ENCODE data around the gene FAM219B.
"Not testable (repeated sequence)": the region's sequence is repeated elsewhere in the genome, so short reads cannot be mapped to it uniquely, and the experiment has no call there.

Gene FAM219B

DNA sequence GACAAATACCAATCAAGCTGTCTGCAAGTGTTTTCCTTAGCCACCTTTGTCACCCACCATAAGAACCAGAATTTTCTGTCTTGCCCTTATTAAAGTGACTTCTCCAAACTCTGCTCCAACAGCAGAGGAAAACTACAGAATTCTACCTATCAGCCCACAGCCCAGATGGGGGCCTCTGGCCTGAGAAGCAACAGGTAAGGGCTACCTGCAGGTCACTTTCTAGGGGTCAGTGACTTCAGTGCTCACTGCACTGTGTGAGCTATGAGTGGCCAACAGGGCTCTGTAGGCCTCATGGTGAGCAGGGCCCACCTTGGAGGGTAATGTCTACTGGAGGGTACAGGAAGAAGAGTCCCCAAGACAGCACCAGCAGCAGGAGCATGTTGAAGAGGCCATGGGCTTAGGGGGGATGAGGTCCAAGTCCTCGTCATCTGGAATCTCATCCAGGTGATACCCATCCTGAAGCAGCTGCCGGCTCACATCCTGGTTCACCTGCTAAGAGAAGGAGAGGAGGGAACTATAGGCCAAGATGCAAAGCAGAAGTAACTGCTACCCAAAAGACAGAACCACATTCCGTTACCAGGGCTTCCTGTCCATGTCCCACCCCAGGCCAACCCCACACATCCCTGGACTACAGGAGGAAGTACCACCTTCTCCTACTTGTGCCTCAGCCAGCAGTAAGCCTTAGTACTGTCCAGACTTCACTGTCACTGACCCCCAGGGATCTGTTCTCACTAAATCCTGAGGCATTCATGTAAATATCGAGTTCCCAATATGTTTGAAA lies 4.2 kb downstream of the FAM219B start:
- no peak for DNase-seq

DNA sequence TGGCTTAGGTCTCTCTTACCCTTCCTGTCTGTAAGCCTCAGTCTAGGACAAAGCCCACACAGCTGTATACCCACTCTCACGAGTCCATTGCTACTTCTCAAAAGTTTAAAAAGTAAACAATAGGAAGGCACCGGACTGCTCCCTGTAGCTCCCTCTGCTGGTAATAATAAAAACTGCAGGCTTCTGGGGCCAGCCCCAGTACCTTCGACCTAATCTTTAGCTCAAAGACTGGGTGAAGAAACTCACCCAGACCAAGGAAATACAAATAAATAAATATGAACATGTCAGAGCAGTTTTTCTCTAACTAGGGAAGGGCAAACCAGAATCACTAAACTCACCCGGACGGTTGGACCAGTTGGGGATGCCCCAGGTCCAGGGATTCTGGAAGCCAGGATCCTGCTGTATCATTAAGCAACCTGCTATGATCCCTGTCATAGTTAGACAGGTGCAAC lies 5.0 kb downstream of the FAM219B start:
- DNase-seq = peak; percentile 44

DNA sequence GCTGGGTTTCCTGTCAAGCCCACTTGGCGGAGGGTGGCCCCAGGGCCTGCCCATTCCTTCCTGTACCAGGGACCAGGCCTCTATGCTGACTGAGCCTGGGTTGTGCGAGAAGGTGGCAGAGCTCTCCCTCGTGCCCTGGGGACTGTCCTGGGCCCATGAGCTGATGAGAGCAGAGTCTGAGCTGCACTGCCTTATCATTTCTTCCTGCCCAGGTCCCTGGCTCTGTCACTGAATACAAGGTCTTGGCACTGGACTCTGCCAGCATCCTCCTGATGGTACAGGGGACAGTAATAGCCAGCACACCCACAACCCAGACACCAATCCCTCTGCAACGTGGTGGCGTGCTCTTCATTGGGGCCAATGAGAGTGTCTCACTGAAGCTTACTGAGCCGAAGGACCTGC lies 9.3 kb downstream of the FAM219B start:
- DNase-seq = no peak

DNA sequence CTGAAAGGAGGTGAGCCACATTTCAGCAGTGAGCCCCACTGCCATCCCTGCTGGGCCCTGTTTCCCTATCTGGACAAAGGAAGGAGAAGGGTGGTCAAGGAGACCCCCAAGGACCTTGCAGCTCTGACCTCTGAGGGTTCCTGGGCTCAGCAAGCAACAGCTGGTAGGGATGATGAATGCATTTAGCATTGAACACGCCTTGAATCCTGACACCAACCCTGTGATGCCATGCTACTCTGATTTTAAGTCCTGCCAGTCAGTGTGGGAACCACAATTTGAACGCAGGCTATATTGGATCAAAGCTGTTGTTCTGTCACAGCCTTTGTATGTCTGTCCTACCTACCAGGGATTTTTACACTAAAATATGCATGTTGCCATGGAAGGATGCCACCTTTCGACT lies 10.3 kb downstream of the FAM219B start:
- no peak for DNase-seq

DNA sequence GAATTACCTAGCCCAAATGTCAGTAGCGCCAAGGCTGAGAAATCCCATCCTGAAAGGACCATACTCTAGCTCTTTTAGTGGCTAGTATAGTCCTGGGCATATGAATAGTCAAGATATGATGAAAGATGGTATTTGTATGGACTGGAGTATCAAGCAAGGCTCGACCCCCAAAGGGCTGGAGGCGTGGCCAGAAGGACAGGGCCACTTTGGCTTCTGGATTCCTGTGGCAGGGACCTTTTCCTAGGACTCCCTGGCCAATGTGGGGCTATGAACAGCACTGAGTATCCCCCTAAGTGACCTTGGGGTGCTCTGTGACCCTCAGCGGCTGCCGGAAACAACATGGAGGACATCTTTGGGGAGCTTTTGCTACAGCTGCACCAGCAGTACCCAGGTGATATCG lies 10.8 kb downstream of the FAM219B start:
- DNase-seq = no peak

DNA sequence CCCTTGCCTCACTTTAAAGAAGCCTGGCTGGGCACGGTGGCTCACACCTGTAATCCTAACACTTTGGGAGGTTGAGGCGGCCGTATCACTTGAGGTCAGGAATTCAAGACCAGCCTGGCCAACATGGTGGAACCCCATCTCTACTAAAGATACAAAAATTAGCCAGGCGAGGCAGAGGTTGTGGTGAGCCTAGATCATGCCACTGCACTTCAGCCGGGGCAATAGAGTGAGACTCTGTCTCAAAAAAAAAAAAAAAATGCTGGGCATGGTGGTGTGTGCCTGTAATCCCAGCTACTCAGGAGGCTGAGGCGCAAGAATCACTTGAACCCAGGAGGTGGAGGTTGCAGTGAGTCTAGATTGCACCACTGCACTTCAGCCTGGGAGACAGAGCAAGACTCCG lies 12.3 kb downstream of the FAM219B start:
- not testable (repeated sequence) for DNase-seq

DNA sequence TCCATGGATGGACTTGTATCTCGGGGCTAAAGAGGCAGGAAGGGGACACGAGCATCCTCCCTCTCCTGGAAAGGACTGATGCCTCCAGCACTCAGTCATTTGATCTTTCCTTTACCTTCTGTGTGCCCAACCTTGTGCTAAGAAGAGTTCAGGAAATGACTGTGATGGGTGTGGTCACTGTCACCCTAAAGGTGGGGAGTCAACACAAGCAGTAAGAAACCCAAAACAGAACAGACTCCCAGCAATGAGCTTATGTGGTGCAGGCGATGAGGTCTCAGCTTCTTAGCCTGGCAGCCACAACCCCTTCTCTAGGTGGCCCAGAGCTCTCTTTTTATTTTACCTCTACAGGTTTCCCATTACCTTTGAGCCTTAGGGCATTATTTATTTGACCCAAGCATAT lies 13.0 kb downstream of the FAM219B start:
- DNase-seq = no peak

DNA sequence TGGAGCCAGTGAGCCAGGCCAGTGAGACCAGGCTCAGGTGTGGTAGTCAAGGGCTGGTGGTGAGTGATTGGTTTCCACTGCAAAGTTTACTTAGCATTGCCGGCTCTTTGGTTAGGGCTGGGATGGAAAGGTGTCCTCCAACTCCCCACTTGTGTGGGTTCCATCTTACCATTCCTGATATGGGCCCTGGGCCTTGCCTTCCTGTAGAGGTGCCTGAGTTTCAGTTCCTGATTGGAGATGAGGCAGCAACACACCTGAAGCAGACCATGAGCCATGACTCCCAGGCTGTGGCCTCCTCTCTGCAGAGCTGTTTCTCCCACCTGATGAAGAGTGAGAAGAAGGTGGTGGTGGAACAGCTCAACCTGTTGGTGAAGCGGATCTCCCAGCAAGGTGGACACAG lies 13.7 kb downstream of the FAM219B start:
- DNase-seq = no peak

DNA sequence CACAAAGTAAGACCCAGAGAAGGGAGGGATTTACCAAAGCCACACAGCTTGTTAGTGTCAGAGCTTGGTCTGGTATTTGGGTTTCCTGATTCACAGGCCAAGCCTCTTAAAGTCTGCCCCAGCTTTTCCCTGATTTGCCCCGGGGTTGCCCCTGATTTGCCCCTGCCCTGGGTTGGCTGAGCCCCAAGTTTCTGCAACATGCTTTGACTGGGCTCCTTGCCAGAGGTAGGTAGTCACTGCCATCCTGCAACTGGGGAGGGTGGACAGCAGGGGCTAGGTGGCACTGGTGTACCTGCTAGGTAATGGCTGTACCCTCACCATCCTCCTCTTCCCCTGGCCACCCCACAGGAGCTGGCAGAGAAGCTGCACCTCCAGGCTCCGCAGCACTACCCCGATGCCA lies 14.3 kb downstream of the FAM219B start:
- no peak for DNase-seq

DNA sequence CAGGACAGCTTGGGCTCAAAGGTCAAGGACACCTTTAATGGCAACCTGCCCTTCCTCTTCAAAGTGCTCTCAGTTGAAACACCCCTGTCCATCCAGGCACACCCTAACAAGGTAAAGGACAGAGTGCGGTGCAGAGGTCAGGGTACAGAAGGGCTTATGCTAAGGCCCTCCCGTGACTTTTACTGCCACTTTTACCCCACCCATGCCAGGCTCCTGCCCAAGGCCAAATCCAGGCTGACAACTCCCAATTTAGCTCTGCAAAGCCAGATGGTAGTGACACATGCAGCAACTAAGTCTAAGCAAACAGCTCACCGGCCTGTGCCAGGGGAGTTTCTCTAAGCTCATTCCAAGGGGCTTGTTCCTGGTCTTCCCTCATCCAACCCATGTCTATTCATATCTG lies 15.2 kb downstream of the FAM219B start:
- no peak for DNase-seq

DNA sequence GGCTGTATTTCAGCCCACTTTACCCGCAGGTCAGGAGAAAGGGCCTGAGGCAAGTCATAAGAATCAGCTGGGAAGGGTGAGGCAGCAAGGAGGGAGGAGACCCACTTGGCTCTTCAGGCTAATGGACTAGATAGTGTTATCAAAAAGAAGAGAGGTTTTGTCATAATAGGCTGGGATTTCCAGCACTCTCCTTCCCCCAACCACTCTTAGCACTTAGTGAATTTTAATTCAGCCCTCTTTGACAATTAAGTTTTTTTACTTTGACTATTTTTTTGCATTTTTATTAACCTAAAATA lies 16.0 kb downstream of the FAM219B start:
- no peak for DNase-seq

DNA sequence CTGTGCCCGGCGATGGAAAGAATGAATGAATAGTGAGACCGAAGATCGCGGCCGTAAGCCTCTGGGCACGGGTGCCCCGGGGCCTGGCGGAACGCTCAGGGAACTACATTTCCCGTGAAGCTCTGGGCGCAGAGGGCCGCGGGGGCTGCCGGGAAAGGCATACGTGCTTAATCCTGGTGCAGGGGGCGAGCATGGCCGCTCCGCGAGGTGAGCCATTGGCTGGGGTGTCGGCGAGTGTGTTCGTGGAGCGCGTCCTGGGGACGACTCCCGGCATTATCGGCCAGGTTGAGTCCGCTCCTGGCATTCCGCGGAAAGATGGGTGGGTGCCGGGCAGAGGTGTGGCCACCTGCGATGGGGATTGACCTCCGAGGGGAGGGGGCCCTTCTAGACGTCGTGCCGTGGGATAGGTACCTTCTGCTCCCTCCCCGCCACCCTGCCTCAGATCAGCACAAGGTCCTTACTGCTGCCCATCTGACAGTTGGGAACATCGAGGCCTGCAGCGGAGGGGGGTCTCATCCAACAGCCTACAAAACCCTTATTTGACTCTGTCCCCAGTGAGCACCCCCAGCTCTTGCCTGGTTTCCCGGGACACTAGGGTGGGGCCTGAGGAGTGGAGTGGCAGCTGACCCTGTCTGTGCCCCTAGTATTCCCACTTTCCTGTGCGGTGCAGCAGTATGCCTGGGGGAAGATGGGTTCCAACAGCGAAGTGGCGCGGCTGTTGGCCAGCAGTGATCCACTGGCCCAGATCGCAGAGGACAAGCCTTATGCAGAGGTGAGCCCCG lies 16.6 kb downstream of the FAM219B start, which contains the start of gene MPI:
Gene MPI, plus strand, starts transcription at position 160 of the 782 bp plus-strand sequence. Its CDS starts 32 bp downstream, at position 192.
- peak; percentile 85 for DNase-seq

DNA sequence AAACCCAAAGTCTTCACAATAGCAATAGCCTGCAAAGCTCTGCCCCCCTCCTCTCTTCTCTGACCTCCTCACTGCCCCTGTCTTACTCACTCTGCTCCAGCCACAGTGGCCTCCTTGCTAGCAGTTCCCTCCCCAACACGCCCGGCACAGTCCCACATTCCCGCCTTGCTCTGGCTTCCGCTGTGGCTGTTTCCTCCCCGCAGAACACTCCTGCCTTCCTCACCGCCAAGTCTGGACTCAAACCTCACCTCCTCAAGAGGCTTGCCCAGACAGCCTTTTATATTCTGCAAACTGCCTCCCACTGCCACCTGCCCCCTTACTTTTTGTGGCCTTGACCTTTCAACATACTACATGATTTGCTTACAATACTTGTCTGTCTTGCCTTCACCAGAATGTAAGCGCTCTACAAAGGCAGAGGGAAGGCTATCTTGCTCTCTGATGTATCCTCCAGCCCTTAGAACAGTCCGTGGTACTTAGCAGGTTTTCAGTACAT lies 17.2 kb downstream of the FAM219B start:
- no peak for DNase-seq

DNA sequence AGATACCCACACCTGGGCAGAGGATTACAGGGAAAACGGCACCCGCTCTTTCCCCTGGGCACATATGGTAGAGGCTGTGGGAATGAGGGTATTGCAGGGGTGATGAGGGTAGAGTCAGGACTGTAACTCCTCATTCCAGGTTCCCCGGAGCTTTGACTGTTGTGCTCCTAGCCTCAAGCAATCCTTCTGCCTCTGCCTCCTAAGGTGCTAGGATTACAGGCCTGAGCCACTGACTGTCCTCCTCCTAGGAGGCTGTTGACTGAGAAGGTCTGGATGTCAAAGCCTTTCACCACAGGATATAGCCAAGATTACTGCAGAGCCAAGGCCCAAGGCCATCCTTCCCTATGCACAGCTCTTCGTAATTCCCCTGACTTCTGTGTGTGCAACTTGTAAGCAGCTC lies 17.9 kb downstream of the FAM219B start:
- DNase-seq = no peak

DNA sequence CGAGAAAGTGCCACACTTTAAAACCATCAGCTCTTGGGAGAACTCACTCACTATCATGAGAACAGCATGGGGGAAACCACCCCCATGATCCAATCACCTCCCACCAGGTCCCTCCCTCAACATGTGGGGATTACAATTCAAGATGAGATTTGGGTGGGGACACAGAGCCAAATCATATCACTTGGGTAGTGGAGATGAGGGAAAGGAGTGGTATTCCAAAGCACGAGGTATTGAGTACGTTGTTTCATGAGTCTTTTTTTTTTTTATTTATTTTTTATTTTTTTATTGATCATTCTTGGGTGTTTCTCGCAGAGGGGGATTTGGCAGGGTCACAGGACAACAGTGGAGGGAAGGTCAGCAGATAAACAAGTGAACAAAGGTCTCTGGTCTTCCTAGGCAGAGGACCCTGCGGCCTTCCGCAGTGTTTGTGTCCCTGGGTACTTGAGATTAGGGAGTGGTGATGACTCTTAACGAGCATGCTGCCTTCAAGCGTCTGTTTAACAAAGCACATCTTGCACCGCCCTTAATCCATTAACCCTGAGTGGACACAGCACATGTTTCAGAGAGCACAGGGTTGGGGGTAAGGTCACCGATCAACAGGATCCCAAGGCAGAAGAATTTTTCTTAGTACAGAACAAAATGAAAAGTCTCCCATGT lies 19.0 kb downstream of the FAM219B start:
- not testable (repeated sequence) for DNase-seq

DNA sequence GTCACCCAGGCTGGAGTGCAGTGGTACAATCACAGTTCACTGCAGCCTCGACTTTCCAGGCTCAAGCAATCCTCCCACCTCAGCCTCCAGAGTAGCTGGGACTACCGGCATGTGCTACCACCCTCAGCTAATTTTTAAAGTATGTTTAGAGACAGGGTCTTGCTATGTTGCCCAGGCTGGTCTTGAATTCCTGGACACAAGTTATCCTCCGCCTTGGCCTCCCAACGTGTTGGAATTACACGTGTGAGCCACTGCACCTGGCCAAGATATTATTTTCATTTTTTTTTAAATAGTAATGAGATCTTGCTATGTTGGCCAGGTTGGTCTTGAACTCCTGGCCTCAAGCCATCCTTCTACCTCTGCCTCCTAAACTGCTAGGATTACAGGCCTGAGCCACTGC lies 21.2 kb downstream of the FAM219B start:
- DNase-seq = no peak

DNA sequence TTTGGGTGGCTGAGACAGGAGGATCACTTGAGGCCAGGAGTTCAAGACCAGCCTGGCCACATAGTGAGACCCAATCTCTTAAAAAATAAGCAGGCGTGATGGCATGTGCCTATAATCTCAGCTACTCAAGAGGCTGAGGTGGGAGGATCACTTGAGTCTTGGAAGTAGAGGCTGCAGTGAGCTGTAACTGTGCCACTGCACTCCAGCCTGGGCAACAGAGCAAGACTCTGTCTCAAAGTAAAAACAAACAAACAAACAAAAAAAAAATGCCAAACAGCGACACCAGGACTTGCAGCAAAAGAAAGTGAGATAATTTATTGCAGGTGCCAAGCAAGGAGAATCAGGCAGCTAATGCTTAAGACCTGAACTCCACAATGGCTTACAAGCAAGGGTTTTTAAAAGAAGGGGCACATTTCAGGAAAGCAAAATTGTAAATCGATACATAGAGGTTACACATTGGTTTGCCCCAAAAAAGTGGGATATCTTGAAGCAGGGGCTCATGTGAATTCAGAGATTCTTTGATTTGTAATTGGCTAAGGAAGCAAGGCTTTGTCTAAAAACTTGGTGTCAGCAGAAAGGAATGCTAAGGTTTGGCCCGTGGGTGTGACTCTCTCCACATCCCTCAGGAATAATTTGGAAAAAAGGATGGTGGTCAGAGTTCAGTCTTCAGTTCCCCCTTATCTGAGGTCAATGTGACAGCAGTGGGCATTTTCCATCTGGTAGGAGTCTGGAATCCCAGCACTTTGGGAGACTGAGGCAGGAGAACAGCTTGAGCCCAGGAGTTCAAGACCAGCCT lies 22.0 kb downstream of the FAM219B start:
- no peak for DNase-seq

DNA sequence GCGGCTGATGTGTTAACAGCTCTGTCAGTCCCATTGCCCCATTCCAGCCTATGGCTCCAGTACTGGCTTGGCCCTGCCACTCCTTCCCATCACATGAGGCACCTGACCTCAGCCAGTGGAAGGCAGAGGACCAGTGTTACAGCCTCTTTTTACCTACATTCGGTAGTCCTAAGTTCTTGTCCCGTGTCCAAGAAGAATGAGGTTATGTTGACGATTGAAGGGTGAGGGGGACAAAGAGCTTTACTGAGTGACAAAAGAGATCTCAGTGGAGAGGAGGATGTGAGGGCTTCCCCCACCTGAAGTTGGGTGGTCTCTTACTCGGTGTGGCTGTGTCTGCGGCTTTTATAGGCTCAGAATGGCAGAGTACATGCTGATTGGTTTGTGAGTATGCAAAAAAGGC lies 24.1 kb downstream of the FAM219B start:
- DNase-seq = no peak

DNA sequence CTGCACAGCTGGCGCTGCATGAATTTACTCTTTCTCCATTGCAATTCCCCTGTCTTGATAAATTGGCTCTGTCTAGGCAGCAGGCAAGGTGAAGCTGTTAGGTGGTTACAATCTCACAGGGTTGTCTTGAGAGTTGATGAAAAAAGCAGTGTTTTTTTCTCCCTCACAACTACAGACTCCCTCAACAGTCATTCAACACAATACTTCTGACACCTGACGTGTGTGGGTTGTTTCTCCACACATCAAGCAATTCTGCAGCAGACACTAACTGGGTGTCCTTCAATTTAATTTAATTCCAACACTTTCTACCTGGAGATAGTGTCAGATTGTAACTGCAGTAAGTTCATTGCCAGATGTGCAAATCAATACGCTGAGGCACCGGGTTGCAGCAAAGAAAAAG lies 28.4 kb downstream of the FAM219B start:
- no peak for DNase-seq

DNA sequence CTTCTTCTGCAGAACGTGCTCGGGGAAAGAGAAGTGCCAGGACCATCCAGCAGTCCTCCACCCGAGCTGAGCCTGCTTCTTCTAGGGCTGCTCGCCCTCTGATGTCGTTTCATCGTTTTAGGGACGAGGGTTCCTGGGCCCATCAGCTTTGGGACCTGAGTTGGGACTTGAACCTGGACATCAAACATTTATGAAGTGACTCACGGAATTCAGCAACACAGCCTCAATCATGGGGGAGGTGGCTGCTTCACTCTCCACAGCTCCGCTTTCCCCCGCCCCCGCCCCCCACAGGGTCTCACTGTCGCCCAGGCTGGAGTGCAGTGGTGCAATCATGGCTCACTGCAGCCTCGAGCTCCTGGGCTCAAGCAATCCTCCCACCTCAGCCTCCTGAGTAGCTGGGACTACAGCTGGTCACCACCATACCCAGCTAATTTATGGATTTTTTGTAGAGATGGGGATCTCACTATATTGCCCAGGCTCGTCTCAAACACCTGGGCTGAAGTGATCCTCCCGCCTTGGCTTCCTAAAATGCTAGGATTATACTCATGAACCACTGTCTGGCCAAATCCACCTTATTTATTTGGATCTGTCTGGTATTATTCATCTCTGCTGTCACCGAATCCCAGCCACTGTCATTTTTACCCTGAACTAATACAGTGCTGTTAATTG lies 32.8 kb downstream of the FAM219B start:
- no peak for DNase-seq

DNA sequence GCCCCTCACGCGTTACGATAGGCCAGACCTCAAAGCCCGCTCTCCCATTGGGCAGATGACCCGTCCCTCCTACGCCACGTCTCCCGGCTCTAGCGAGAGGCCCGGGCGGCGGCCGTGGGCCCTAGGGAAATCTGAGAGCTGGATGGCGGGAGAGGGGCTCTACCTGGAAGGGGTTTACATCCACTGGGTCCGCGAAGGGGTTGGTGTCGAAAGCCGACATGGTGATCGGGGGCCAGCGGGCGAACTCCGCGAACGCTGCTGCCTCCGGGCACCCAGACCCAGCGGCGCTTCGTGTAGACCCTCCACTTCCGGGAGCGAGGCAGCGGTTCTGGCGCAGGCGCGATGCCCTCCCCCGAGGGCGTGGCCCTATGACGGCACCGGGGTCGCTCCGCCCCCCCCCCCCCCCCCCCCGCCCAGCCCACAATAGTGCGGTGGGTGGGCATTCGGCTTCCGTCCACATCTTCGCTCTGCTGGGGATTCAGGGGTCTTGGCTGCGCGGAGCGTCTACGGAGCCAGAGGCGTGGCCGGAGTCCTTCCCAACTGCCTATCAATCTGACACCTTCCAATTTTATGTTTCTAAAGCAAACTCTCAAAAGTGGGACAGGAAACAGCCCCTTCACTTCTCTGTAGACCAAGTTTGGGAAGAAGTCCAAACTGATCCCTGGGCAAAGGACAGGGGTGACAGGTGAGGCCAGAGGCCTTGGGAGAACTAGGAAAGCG lies 33.5 kb downstream of the FAM219B start, which contains the start of gene SCAMP2:
Gene SCAMP2, minus strand, starts transcription at position 330 of the 720 bp plus-strand sequence. Its CDS starts 110 bp downstream, at position 220.
- peak; percentile 86 for DNase-seq

All from effector CD4-positive, alpha-beta T cell (primary cell).